CD4-positive, alpha-beta T cell treated with Interleukin-12 subunit alpha and Interleukin-12 subunit beta, for 1 hour (primary cell): ENCODE measurements around the gene GP1BA.

Experiments
- DNase-seq: peaks from one replicate; pipeline ENCODE4 v3.0.0-alpha.2; 2020

The GP1BA gene

DNA sequence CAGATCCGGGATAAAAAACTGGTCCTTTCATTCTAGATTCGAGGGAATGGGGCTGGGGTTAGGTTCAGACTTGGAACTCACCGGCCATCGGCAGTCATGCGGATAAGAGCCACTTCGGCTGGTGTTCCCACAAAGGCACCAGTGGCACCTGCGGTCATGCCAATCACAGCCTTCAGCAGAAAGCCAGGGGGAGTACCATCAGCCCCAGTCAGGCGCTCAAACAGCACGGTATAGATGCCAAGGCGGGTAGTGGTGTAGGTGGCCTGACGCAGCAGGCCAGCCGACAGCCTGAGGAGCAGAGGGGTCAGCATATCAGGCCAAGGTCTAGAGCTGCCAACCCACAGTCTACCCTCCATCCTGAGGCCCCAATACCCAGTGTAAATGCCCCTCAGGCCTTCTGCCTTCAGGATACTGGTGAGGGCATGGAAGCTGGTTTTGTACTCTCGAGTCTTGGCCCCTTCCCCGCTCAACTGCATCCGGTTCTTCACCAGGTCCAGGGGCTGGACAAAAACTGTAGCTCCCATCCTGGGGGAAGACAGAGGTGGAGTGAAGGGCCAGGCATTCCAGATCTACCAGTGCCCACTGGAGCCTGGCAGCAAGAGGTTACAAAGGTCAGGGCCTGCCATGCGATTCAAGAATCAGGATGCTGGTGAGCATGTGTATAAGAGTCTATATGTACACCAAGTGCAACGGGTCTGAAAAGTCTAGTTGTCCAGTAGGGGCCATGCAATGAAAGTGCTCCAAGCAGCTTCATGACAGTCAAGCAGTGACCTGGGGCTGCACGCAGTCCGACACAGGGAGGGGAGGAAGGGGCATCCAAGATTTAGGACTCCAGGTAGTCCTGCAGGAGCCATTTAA is 6.8 kb downstream of the GP1BA start:
- no peak for DNase-seq

DNA sequence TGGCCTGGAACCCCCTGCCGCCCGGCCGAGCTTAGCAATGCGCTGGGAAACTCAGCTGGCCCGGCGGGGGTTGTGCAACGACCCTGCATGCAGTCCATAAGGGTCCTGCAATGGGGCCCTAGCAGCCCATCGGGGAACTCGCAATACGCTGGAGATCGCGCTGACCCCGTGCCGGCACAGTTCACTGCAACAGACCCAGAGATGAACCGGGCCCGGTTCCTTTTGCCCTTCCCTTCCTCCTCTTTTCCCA is 7.4 kb downstream of the GP1BA start:
- DNase-seq: no peak

DNA sequence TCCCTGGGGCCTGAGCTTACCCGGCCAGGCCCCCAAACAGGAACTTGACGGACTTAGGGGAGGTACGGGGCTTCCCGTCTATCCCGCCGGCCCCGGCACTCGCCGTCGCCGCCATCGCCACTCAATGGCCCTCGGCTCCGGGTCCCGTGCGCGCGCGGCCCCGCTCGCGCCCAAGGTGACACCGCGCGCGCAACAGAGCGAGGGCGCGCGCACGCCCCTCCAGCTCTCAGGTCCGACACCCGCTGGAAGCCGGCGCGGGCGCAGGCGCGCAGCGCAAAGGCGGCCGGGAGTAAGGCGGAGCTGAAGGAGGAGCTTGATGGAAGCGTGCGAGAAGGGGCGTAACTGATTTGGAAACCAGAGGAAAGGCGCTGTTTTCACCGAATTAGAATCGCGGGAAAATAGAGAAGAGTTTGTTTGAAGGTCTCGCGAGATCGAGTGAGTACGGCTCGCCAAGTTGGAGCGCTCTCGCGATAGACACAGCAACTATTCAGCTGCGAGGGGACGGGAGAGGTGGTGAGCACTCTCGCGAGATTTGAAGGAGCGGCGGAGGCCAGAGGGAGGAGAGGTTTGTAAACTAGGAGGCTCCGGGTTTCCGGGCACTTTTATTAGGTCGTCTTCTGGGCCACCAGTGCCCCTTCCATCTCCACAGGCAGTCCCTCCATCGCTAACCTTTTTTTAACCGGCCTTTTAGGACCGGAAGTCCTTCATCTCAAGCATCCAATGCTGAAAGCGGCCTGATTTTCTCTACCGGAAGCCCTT is 7.9 kb downstream of the GP1BA start, which contains the start of the genes RNF167 and SLC25A11:
Gene RNF167, plus strand, starts transcription at position 473 of the 759 bp plus-strand sequence. CDS start 642 bp downstream, outside the sequence.
Gene SLC25A11, minus strand, starts transcription at position 251 of the 759 bp plus-strand sequence. Its CDS starts 136 bp downstream, at position 115.
- peak; percentile 99 for DNase-seq

DNA sequence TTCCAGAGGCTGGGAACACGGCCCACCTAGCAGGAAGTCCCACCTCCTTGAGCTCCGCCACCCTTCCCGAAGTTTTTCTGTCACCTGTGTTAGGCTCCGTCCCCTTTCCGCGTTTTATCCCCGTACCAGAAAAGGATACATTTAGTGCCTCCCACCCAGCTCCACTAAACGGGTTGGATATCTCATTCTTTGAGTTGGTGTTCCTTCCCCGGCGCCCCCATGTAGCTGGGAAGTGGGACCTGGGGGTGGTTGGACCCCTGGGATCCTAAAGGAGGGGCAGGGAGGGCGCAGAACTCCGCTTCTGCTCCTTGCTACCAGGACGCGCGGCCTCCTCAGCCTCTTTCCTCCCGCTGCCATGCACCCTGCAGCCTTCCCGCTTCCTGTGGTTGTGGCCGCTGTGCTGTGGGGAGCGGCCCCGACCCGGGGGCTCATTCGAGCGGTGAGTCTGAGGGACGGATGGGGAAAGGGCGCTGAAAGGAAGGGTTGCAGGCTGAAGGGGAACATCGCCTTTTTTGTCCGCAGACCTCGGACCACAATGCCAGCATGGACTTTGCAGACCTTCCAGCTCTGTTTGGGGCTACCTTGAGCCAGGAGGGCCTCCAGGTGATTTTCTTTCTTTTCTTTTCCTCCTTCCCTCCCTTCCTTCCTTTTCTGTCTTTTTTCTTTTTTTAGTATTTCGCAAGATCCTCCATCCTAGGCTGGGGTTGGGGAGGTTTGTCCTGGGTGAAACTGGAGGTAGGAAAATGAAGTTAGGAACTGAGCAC is 8.7 kb downstream of the GP1BA start:
- peak; percentile 39 for DNase-seq

DNA sequence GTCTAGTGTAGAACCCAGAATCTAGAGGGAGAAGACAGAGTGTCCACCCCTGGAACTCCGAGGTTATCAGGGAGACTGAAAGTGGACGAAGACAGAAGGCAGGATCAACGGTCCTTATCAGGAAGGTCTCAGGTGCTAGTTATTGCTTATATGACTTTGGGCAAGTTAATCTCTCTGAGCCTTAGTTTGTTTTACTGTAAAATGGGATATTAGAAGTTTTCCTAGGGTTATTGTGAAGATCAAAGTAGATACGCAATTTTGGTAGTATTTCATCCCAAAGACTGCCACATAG is 9.2 kb downstream of the GP1BA start:
- DNase-seq: no peak

DNA sequence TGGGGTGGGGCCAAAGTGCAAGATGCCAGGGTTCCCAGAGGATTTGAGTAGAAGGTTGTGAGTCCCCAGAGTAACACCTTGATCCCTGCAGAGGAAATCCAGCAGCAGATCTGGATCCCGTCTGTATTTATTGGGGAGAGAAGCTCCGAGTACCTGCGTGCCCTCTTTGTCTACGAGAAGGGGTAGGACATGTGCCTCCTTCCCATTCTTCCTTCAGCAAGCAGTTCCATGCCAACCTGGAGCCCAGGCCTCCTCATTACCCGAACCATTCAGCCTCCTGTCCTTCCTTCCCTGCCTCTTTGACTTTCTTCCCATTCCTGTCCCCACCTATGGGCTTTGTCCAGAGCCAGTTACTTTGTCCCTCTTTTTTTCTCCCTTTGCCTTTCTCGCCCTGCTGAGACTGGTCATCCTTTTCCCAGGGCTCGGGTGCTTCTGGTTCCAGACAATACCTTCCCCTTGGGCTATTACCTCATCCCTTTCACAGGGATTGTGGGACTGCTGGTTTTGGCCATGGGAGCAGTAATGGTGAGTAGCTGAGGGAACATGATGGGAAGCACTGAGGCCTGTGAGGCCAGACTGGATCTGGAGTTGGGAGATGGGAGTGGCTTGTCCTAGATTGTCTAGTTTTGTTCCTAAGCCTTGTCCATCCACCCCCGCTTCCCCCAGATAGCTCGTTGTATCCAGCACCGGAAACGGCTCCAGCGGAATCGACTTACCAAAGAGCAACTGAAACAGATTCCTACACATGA is 10.9 kb downstream of the GP1BA start:
- DNase-seq: no peak

DNA sequence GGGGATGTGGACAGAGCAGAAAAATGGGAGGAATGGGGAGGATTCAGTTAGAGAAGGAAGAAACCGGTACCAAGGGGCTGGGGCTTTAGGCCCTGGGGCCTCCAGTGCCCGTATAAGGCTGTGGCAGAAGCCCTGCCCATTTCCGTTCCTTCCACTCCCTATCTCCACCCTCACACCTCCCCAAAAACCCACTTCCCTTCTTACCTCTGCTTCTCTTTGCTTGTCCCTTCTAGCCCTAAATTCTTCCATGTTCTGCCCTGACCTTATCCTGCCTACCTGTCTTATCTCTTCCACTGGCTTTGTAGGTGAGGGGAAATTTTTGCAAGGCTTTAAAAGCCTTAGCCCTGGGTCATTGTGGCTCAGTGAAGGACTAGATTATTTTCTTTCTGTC is 12.1 kb downstream of the GP1BA start:
- peak; percentile 70 for DNase-seq

DNA sequence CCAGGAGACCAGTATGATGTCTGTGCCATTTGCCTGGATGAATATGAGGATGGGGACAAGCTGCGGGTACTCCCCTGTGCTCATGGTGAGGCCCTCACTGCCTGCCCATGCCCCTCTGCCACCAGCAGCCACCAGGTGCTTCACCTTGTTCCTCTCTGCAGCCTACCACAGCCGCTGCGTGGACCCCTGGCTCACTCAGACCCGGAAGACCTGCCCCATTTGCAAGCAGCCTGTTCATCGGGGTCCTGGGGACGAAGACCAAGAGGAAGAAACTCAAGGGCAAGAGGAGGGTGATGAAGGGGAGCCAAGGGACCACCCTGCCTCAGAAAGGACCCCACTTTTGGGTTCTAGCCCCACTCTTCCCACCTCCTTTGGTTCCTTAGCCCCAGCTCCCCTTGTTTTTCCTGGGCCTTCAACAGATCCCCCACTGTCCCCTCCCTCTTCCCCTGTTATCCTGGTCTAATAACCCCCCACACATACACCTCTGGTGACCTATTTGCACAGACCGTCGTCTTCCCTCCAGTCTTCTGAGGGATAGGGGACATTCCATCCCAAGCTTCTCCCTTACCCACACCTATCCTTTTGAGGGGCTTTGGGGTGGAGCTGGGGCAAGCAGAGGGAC is 12.6 kb downstream of the GP1BA start:
- DNase-seq: peak; percentile 29

DNA sequence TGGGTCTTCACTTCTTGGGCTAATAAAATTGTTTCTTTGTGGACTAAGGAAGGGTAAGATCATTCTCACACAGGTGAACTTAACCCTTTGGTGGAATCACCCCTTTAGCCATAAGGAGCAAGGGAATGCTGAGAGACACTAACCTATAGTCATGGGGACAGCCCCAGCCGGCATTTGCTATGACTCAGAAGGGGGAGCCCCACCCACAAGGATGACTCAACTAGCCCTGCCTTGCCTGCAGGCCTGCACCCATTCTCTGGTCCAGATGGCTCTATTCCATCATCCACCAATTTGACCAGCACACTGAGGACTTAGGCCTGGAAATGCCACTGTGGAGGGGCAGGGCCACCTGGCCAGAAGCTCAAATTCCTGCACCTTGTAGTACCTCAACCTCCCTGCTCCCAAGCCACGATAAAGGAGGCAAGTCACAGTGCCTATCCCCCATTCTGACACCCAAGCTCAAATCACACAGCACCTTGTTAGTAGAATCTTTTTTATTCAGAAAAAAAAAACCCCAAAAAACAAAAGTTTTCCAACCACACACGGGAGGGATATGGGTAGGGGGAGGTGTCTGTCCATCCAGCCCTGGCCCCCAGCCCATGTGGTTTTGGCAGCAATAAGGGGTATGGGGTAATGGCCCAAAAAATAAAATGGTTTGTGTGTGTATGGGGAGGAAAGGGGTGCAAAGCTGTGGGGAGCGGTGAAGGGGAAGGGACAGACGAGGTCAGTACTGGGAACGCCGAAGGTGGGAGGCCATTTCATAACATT is 13.3 kb downstream of the GP1BA start:
- DNase-seq: peak; percentile 78

DNA sequence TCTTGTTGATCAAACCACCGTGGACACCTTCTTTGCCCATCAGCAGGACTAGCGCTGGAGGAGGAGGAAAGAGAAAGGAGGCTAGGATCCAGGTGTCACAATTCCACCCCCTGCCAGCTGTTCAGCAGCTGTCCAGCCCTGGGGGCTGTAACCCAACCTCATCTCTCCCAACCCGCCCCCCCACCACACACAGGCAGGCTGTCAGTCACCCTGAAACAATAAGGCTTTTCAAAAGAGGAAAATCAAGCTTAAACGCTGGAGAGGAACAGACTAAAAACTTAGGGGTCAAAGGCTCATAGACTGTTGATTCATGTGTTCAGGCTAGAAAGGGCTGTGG is 13.8 kb downstream of the GP1BA start:
- no peak for DNase-seq

DNA sequence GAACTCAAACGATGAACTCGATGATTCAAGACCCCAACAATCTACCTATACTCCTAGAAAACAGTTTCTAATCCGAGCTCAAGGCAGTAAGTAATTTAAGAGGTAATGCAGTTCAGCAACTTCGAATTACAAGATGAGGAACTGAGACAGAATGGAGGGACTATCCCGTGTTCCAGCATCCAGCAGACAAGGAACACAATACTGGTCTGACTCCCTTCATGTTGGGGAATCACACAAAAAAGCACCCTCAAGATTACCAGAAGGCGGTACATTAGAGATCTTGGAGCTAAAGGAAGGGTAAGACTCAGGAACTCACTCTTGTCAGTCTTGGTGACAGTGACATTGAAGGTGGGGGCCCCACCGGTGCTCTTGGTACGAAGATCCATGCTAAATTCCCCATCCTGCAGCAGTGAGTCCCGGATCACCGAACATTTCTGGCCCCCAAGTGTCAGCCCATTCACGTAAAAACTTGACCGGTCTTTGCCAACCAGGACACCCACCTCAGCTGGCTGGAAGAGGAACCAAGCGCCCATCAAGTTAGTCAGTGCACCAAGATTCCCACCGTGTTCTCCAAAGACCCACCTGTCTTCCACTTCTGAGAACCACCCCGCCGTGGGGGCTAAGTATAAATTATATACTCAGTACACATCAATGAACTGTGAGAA is 14.4 kb downstream of the GP1BA start:
- peak; percentile 12 for DNase-seq

DNA sequence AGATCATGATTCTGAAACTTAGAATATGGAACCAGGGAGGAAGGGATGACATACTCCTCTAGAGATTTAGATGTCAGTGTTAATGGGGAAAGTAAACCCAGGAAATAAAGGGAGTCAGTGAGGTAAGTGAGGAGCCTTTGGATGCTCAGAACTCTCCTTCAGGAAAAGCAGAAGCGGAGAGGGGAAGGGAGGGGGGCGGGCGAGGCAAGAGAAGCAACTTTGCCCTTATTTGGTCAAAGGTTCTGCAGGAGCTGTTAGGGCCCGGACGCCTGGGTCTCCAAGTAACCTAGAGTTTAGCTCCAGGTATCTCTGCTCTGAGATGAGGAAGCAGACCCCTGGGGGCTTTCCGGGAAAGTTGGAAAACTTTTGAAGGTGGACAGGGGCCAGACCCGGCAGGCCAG is 14.9 kb downstream of the GP1BA start:
- no peak for DNase-seq

DNA sequence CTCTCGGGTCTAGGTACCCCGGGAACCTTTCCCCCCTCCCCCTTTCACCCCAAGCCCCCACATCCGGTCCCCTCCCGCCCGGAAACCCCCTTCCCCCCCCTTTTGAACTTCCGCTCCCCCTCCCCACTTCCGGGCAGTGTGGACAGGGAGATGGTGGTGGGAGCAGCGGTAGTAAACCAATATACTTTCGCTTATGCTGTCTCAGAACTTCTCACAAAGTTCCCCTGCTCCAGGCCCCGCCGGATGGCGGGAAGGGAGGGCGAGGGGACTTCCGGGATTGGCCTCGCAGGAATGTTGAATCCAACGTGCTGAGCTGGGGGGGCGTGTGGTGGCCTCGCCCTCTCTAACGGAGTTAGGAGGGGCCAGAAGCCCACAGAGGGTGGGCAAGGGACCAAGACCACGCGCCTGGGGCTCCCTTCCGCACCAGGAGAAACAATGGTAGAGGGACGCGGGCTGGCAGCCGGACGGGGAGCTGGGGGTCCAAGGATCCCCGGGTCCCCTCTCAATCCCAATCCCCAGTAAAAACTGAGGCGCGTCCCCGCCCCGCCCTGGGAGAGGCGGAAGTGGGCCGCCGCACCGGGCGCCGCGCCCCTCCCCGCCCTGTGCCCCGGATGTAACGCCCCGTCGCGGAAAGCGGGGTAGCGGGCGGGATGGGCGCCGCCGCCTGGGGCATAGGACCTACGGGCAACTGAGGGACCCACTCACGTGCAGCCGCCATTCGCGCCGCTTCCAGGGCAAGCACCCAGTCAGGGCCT is 15.5 kb downstream of the GP1BA start:
- peak; percentile 74 for DNase-seq

DNA sequence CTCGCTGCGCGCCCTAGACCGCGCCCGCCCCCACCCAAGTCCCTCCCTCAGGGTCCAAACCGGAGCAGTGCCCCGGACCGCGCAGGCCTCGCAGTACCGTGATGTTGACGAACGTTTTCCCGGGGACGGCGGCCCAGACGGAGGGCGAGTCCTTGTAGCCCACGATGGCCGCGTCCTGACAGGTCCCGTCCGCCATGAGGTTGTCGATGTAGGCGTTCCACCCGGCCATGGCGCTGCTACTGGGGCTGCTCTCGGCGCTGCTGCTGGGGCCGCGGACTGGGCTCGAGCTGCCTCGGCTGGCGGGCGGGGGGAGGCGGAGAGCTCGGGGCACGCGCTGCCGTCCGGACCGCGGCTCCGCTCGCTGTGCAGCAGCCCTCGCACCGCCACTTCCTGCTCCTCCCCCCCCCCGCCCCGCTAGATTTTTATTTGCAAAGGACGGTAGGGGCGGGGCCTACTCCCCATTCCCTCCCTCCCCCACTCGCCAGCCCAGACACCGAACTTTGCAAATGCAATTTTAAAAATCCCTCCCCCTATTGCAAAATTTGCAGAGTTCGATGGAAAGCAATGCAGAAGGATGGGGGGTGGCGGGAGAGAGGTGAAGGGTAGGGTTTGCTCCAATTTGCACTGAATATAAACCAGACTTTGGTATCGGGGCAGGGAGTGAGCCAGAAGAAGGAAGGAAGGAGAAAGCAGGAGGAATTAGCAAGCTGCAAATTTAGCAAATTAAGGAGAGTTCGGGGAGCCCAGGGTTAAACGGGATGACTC is 16.3 kb downstream of the GP1BA start, which contains the start of gene PFN1:
Gene PFN1, minus strand, starts transcription at position 365 of the 765 bp plus-strand sequence. Its CDS starts 136 bp downstream, at position 229.
- DNase-seq: peak; percentile 94

DNA sequence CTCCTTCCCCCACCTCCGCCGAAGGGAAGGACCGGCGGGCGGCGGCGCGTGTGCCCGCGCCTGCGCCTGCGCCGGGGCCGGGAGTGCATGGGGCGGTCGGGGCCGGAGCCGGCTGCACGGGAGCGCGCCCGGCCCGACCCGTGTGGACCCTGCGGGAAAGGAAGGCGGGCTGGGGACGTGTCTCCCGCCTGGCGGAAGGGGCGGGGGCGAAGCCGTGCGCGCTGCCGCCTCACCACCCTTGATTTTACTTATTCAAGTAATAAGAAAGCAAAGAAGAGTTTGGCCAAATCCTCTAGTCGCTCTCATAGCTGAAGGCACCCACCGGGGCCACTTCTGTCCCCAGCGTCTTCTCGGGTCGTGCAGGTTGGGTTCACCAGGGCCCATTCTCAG is 16.8 kb downstream of the GP1BA start:
- DNase-seq: peak; percentile 80

DNA sequence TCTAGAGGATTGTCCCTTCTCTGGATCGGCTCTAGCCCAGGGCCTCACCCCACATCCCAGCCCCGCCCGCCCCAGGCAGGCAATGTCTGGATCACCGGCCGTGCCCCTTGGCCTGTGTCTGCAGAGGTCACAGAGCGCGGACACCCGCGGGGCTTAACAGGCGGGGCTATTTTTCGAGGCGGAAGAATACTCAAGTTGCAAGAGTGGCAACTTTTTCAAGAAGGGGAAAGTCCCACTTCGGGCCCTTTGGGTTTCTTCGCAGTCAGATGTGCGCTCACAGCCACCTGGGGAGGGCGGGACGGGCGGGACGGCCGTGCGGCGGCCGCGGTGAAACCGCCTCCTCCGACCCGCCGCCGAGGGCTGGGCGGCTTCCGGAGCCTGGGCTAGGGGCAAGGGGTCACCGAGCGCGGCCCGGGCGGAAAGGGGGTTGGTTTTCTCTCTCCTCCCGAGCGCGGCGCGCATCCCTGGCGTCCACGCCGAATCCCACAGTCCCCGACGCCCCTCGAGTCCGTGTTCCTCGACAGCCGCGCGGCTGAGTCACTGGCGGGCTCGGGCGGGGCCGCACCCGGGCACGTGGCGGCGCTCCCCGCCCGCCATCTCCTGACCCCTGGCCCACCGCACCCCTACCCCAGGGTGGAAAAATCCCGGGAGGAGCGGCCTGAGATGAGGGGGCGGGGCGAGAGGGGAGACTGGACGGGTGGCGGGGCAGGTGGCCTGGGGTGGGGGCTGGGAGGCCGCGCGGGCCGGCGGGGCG is 17.4 kb downstream of the GP1BA start:
- peak; percentile 88 for DNase-seq

DNA sequence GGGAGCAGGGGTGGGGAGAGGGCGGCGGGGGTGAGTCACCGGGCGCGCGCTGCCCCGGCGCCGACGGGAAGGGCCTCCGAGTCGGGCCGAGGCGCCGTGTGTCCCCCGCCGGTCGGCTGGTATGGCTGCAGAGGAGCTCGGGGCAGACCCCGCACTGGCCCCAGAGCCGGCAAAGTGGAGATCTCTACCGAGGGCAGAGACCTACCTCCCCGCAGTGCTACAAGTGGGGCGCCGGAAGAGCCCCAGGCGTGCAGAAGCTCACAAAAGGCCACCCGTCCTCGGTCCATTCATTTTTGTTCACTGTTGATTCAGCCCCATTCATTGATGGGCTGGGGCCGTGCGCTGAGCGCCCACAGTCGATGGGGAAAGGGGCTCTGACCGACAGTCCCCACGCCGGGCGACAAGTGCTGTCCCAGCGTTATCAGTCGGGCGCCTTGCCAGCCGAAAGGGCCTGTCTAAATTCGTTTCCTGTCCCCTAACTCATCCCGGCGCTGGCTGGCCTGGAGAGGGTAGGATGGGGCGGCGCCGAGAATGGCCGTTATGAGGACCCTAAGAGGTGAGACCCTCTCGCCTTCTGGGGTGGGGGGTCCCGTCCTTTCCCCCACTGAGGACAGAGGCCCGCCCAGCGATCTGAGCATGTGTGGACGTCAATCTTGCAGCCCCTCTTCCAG is 18.1 kb downstream of the GP1BA start:
- no peak for DNase-seq

DNA sequence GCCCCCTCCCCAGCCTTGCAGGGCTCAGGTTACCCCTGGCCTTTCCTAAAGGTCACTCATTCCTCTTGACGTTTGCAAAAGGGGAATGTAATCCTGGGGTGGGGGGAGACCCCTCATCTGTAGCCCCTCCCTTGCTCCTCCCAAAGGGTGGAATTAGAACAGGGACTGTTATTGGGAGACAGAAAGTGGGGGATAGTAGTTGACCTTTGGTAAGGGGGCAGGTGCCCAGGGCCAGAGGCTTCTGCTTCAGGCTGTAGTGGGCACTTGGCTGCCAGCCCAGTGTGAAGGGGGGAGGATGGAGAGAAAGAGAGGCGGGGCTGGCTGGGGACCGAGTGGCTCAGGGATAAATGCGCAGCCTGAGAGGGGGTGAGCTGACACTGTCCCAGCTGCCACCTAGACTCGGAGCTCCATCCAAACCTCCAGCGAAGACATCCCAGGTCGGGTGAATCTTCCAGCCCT is 18.7 kb downstream of the GP1BA start, which contains the start of gene ENO3:
Gene ENO3, plus strand, starts transcription at position 374 of the 459 bp plus-strand sequence. CDS start 711 bp downstream, outside the sequence.
- no peak for DNase-seq
